ENCODE results near the gene SERPINE3. TPM values are rescaled to one million over a fixed set of nuclear protein-coding genes. Genes with fewer than 3 reads are reported as not detected.

SERPINE3 gene
- total RNA-seq, 4 donors from 2014 or later: 0.20 to 0.87 TPM; not detected in 2

GRCh38 chr13:51325837-51326236, 13.7 kb upstream of the SERPINE3 start:
- no peaks in the 10 kb centered on the region for H3K4me1 ChIP-seq
- TF ChIP-seq CTCF (IDR thresholded peaks at IDR 0.05): no peak
- TF ChIP-seq POLR2A (IDR thresholded peaks at IDR 0.05): no peak
- no peak for TF ChIP-seq EP300 (IDR thresholded peaks at IDR 0.05)
- no peak for DNase-seq (ENCODE audit: low spot score in 2 of 2)
- H3K9me3 ChIP-seq: no peaks in the 10 kb centered on the region
- 90 to 96% methylated on average over 6 of the region's 6 CpGs for WGBS, 2 donors
- H3K27me3 ChIP-seq: no peaks in the 10 kb centered on the region
- no peak overlapping the region for H3K27ac ChIP-seq
- no peaks in the 10 kb centered on the region for H3K36me3 ChIP-seq
- no peak overlapping the region for H3K4me3 ChIP-seq

GRCh38 chr13:51326777-51327176, 12.7 kb upstream of the SERPINE3 start:
- WGBS, 2 donors: 76% methylated on average over 2 of the region's 2 CpGs
- no peaks in the 10 kb centered on the region for H3K27me3 ChIP-seq
- no peak overlapping the region for H3K27ac ChIP-seq
- DNase-seq (ENCODE audit: low spot score in 2 of 2): no peak
- no peaks in the 10 kb centered on the region for H3K4me1 ChIP-seq
- H3K4me3 ChIP-seq: no peak overlapping the region
- no peak for TF ChIP-seq EP300 (IDR thresholded peaks at IDR 0.05)
- no peak for TF ChIP-seq CTCF (IDR thresholded peaks at IDR 0.05)
- TF ChIP-seq POLR2A (IDR thresholded peaks at IDR 0.05): no peak
- no peaks in the 10 kb centered on the region for H3K9me3 ChIP-seq
- no peaks in the 10 kb centered on the region for H3K36me3 ChIP-seq

GRCh38 chr13:51327961-51328360, 11.5 kb upstream of the SERPINE3 start:
- no peaks in the 10 kb centered on the region for H3K9me3 ChIP-seq
- H3K27ac ChIP-seq: no peak overlapping the region
- WGBS, 2 donors: 98 to 100% methylated on average over 2 of the region's 2 CpGs
- H3K36me3 ChIP-seq: no peaks in the 10 kb centered on the region
- H3K27me3 ChIP-seq: no peaks in the 10 kb centered on the region
- DNase-seq (ENCODE audit: low spot score in 2 of 2): no peak
- no peaks in the 10 kb centered on the region for H3K4me1 ChIP-seq
- no peak overlapping the region for H3K4me3 ChIP-seq
- no peak for TF ChIP-seq EP300 (IDR thresholded peaks at IDR 0.05)
- no peak for TF ChIP-seq POLR2A (IDR thresholded peaks at IDR 0.05)
- no peak for TF ChIP-seq CTCF (IDR thresholded peaks at IDR 0.05)

- no peaks in the 10 kb centered on the region for H3K27me3 ChIP-seq
- TF ChIP-seq EP300 (IDR thresholded peaks at IDR 0.05) (no peak), POLR2A (IDR thresholded peaks at IDR 0.05) (no peak), CTCF (IDR thresholded peaks at IDR 0.05) (no peak)
Observed at GRCh38 chr13:51328488-51328887, 11.0 kb upstream of the SERPINE3 start.

GRCh38 chr13:51329606-51330005, 9.9 kb upstream of the SERPINE3 start:
- no peak for TF ChIP-seq CTCF (IDR thresholded peaks at IDR 0.05)
- no peak for TF ChIP-seq EP300 (IDR thresholded peaks at IDR 0.05)
- no peak for TF ChIP-seq POLR2A (IDR thresholded peaks at IDR 0.05)
- no peak overlapping the region for H3K27ac ChIP-seq
- no peak for DNase-seq (ENCODE audit: low spot score in 2 of 2)
- H3K9me3 ChIP-seq: no peaks in the 10 kb centered on the region
- 87 to 98% methylated on average over 2 to 3 of the region's 3 CpGs for WGBS, 2 donors
- H3K36me3 ChIP-seq: no peaks in the 10 kb centered on the region
- H3K27me3 ChIP-seq: no peaks in the 10 kb centered on the region
- H3K4me1 ChIP-seq: no peaks in the 10 kb centered on the region
- H3K4me3 ChIP-seq: no peak overlapping the region

More at GRCh38 chr13:51328488-51328887, 11.0 kb upstream of the SERPINE3 start:
- Histone ChIP-seq H3K4me1 (no peaks in the 10 kb centered on the region), H3K27ac (no peak overlapping the region), H3K4me3 (no peak overlapping the region), H3K36me3 (no peaks in the 10 kb centered on the region), H3K9me3 (no peaks in the 10 kb centered on the region)
- WGBS, 2 donors: 71 to 74% methylated on average over 6 of the region's 6 CpGs
- no peak for DNase-seq (ENCODE audit: low spot score in 2 of 2)
